GM19238 (cell line): ENCODE data around the gene DLST.

ENCODE experiments used
- DNase-seq: peaks from one replicate; pipeline ENCODE4 v3.0.0; 2011; ENCODE audit warnings: low spot score; ENCODE audit not compliant: insufficient read length

Gene DLST

GRCh38 chr14:74881431-74882102 lies at the start of gene DLST:
DLST (plus strand) TSS chr14:74881916; CDS start chr14:74881954, 38 bp downstream.
- peak; percentile 92 for DNase-seq

DNA sequence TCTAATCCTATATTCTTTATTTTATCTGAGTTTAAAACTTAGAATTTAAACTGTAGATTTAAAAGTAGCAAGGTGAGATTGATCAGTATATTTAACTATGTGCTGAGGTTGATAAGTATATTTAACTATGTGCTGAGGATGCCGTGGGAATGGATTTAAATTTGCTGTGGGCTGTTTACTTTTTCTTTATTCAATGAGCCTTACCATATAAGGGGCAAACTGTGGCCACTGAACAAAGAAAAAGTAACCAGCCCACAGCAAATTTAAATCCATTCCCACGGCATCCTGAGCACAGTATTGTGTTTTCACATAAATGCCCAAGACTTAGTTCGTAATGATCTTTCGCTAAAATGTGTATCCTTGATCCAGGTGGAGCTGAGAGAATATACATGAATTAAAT lies 48.9 kb upstream of the DLST start:
- DNase-seq: no peak

DNA sequence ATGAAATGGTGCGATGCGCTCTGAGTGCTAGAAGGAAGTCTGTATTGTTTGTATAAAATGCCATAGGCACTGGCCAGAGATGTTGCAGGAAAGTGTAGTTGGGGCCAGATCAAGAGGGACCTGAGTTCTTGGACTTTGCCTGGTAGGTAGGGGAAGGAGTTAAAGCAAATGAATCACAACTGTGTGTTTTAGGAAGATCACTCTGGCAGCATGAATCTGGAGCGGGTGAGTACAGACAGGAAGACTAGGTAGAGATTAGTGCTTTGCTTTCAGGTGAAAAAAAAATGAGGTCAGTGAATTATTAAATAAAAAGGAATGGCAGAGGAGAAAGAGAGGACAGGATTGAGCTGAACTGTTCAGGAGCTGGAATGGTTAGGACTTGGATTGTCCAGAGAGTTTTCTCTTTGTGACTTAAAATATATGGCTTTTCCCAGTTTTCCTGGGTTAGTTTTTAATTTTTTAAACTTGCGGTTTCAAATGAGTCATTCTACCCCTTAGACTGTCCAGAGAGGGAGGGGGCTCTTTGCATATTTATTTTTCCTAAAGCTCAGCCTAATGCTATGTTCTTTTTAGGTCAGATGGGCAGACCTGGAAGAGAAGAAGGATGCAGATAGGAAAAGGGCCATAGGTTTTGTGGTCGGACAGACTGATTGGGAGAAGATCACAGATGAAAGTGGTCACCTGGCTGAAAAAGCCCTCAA lies 46.9 kb upstream of the DLST start:
- DNase-seq: no peak

DNA sequence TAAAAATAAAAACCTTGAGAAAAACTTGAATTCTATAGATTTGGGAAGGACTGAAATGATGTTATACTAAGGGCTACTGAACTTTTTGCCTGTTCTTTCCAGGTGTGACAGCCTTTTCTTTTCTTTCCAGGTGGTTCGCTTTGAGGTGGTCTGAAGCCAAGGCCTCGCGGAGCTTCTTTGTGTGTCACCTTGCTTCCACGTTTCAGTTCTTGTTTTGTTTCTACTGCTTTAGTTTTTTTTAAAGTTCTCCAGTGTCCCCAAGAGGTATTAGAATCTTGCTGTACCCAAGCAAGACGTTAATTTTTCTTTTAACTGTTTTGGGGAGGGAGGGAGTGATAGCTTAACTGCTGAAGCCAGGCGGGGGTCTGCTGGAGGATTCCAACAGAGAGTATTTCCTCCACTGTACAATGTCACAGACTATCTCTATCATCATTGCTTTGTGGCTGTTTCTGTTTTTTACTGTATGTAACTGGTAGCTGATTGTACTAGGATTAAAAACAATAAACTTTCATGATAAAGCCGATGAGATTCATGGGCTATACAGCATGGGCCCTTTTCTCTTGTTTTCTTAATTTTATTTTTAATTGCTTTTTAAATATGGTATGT lies 46.0 kb upstream of the DLST start:
- no peak for DNase-seq

- DNase-seq: no peak
Measured at GRCh38 chr14:74836251-74836960, 45.3 kb upstream of the DLST start.

DNA sequence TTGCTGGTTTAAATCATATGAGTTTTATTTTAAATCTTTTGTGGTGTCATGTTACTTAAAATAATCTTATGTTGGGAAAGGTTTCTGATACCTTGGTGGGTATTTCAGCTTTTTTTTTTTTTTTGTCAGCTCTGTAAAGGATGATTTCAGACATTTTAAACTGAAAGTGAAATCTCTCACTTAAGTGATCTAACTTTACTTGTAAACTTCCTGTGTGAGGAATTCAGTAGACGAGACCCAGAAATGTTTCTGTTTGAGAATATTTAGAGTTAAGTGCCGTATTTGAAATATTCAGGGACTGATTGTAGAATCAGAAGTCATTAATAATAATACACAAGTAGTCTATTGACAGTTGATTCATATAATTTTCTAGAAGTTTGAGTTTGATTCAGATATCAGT lies 43.5 kb upstream of the DLST start:
- no peak for DNase-seq

DNA sequence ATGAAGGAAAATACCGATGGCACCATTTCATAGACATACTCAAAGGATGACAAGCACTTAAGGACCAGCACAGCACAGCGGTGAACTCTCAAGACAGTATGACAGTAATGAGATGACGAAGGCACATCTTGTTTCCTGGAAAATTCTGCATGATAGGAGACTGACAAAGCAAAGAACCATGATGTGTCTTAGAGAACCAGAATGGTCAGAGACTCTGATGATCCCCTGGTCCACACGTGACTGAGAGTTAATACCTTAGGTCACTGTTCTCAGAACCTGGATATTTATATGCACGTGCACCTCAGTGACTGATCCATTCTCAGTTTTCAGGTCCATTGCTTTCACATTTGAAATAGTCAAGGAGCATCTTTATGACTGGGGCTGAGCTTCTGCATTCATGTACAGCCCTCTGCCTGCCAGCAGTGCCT lies 41.1 kb upstream of the DLST start:
- DNase-seq: no peak

GRCh38 chr14:74841230-74842207 lies 40.2 kb upstream of the DLST start:
- DNase-seq: peak; percentile 40

DNA sequence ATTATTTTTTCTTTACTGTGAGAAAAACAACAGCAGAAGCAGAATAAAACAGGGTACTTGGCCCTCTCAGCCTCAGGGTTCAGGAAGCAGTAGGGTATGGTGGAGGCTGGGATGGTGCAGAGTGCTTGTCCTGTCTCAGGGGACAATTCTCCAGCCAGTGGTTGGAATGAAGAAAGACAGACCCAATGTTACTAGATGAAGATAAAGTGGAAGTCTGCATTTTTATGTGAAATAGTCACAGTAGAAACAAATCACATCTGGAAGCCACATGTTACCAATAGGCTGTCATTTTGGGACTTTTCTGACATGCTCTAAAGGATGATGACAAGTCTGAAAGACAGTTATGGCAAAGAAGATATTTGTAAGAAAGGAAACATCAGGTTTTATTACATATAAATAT lies 38.1 kb upstream of the DLST start:
- no peak for DNase-seq

DNA sequence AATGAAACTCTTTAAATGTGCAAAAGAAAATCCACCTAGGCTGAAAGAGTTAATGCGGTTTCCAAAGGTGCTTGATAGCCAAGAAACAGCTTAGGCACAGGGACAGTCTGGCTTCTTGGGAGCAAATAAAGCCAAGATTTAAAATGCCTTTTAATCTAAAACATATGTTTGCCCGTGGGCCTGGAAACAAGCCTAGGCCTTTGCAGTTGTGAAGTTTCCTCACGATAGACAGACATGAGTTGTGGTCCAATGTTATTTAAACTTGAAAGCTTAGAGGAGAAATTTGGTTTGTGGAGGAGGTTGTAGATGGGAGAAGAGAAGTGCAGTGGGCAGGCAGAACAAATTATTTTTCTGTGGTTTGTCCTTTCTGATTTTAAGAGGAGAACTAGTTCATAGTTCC lies 35.5 kb upstream of the DLST start:
- no peak for DNase-seq

DNA sequence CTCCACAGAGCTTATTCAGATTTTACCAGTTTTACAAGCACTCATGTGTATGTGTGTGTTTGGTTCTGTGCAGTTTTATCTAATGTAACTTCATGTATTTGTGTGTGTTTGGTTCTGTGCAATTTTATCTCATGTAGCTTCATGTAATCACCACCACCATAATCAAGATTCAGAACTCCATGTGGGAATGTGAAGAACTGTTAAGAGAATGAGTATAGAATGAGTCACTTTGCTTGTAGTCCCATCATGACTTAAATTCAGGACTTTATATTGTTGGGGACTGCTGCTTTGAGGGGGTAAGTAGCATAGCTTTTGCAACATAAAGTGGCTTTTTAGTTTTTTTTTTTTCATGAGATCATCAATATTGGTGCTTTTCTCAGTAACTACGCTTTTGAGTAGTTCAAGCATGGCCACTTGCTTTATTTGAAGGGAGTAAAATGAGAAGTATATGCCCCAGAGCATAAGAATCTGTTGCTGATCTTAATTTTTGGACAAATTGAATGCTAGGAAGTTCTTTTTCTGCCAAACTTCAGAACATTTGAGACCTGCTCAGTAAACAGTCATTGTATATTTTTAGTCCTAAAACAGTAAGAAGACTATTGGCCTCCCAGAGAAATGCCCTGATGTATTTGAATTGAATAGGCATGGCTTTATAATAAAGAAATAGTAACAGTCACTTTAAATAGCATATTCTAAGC lies 34.6 kb upstream of the DLST start:
- DNase-seq: no peak

GRCh38 chr14:74848768-74849167 lies 32.9 kb upstream of the DLST start:
- no peak for DNase-seq

DNA sequence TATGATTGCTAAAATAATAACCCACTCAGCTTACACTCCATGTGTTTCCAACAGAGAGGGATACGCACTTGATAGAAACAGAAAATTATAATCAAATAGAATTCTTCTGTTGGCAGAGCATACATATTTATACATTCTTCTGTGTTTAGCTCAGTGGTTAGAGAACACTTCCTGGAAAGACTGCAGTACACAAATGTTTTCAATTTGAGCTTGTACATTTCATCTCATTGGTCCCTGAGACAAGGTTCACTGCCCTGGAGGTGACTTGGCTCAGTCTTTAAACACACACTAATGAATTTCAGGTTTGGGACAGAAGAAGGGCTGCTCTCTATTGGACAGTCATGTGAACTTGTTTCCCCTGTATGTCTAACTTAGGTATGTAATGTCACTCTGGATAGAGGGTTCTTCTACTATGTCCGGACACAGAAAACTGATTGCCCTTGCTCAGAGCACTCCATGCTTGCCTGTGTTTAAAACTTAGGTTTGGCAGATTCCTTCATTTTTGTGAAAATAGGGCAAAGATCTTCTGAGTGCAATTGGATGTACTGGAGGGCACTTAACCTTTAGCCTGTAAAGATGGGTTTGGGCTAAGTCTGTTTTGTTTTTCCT lies 28.7 kb upstream of the DLST start:
- no peak for DNase-seq

DNA sequence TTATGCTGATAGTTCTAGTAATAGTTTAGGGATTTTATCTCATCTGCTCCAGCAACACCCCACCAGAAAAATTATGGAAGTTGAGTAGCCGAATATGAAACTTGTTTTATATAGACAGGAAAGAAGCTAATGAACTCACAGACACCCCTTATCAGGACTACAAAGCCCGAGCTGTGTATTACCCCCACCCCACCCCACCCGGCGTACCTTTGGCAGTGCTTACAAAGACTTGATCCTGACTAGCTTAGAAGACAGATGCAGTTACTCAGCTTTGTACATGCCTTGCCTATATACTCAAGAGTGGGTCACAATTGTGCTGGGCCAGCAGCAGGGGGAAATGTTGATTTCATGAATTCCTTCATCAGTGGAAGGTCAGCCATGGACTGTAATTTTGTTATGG lies 28.1 kb upstream of the DLST start:
- DNase-seq: no peak

GRCh38 chr14:74855021-74855420 lies 26.7 kb upstream of the DLST start:
- DNase-seq: no peak

DNA sequence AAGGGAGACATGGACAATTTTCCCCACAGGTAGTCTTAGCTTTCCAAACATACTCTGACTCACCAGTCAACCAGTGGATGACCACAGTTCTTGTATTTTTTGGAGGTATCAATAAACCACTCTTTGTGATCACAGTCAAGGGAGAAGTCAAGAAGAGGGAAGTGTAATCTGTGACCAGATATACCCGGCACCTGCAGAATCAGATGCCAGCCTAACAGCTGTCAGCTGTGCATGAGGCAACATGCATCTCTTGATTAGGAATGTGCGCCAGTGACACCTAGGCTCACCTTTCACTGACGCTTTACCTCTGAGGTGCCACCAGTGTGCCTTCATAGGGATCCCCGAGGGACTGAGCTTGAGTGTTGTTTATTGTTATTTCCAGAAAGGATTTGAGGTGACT lies 25.8 kb upstream of the DLST start:
- DNase-seq: no peak

GRCh38 chr14:74856366-74856765 lies 25.4 kb upstream of the DLST start:
- no peak for DNase-seq

- no peak for DNase-seq
Measured at GRCh38 chr14:74858022-74858421, 23.7 kb upstream of the DLST start.

GRCh38 chr14:74859757-74860552 lies 21.8 kb upstream of the DLST start:
- DNase-seq: no peak
